ENCODE results near the gene TMEM8B.

The TMEM8B gene

GRCh38 chr9:35829084-35829763 is at the start of gene TMEM8B:
TSS of gene TMEM8B (plus strand) at chr9:35829228. CDS start at chr9:35829448, 220 bp downstream.
- peak; percentile 54 for DNase-seq (ENCODE audit: low read depth)

GRCh38 chr9:35781066-35781465 is 48.0 kb upstream of the TMEM8B start:
- DNase-seq (ENCODE audit: low read depth): no peak

- DNase-seq (ENCODE audit: low read depth): no peak
Measured at GRCh38 chr9:35783418-35783817, 45.6 kb upstream of the TMEM8B start.

GRCh38 chr9:35789541-35789940 is 39.5 kb upstream of the TMEM8B start:
- DNase-seq (ENCODE audit: low read depth): no peak

GRCh38 chr9:35790025-35790384 is 39.0 kb upstream of the TMEM8B start:
- DNase-seq (ENCODE audit: low read depth): no peak

- DNase-seq (ENCODE audit: low read depth): peak; percentile 60
Measured at GRCh38 chr9:35790385-35791296, 38.4 kb upstream of the TMEM8B start.

GRCh38 chr9:35791297-35791921 is 37.6 kb upstream of the TMEM8B start, which contains the start of gene NPR2:
TSS of gene NPR2 (plus strand) at chr9:35791591. CDS start at chr9:35792409, 818 bp downstream.
- no peak for DNase-seq (ENCODE audit: low read depth)

- no peak for DNase-seq (ENCODE audit: low read depth)
Measured at GRCh38 chr9:35792024-35792813, 36.8 kb upstream of the TMEM8B start.

- DNase-seq (ENCODE audit: low read depth): no peak
Measured at GRCh38 chr9:35792826-35793225, 36.2 kb upstream of the TMEM8B start.

- no peak for DNase-seq (ENCODE audit: low read depth)
Measured at GRCh38 chr9:35793461-35793860, 35.6 kb upstream of the TMEM8B start.

GRCh38 chr9:35795695-35796094 is 33.3 kb upstream of the TMEM8B start:
- DNase-seq (ENCODE audit: low read depth): no peak

- DNase-seq (ENCODE audit: low read depth): no peak
Measured at GRCh38 chr9:35797311-35798109, 31.5 kb upstream of the TMEM8B start.

GRCh38 chr9:35798658-35799374 is 30.2 kb upstream of the TMEM8B start:
- no peak for DNase-seq (ENCODE audit: low read depth)

- DNase-seq (ENCODE audit: low read depth): no peak
Measured at GRCh38 chr9:35800530-35800929, 28.5 kb upstream of the TMEM8B start.

GRCh38 chr9:35801328-35802128 is 27.5 kb upstream of the TMEM8B start:
- no peak for DNase-seq (ENCODE audit: low read depth)

- DNase-seq (ENCODE audit: low read depth): no peak
Measured at GRCh38 chr9:35806101-35806500, 22.9 kb upstream of the TMEM8B start.

- no peak for DNase-seq (ENCODE audit: low read depth)
Measured at GRCh38 chr9:35808433-35808832, 20.6 kb upstream of the TMEM8B start.

- DNase-seq (ENCODE audit: low read depth): no peak
Measured at GRCh38 chr9:35810122-35810521, 18.9 kb upstream of the TMEM8B start.

GRCh38 chr9:35811381-35812024 is 17.5 kb upstream of the TMEM8B start:
- no peak for DNase-seq (ENCODE audit: low read depth)
